ENCODE measurements around the gene U2SURP.

DNA sequence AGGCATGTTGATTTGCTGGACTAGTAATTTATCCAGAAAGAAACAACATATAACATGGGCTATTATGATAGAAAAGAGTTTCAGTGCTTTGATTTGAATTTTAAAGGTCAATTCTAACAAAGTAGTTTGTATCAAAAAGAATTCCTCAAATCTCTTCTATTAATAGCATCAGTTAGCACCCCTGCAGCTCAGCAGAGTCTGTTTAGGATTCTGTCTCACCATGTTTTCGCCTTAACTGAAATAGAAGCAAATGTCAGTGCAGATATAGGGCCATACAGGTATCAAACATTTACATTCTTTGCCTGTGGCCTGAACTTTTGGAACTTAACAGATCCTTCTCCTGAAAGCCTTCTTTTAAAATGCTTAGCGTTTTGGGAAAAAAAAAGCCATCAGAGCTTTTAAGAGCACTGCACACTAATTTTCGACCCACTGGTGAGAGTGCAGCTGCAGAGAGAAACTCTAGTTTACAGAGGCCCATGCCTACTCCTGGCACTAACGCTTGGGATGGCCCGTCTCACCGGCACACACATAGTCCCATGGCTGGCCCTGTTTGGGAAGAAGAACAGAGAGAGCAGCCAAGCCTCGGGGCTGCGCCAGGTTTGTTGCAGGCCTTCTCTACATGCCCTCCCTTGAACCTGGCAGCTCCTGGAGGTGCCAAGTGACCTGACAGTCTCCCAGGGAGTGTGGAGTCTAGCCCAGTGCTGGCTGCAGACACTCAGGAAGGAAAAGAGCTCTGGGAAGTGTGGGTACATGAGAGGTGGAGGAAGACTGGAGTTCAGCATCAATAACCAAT lies 28.0 kb upstream of the U2SURP start:
- TF ChIP-seq, protein P1, sequence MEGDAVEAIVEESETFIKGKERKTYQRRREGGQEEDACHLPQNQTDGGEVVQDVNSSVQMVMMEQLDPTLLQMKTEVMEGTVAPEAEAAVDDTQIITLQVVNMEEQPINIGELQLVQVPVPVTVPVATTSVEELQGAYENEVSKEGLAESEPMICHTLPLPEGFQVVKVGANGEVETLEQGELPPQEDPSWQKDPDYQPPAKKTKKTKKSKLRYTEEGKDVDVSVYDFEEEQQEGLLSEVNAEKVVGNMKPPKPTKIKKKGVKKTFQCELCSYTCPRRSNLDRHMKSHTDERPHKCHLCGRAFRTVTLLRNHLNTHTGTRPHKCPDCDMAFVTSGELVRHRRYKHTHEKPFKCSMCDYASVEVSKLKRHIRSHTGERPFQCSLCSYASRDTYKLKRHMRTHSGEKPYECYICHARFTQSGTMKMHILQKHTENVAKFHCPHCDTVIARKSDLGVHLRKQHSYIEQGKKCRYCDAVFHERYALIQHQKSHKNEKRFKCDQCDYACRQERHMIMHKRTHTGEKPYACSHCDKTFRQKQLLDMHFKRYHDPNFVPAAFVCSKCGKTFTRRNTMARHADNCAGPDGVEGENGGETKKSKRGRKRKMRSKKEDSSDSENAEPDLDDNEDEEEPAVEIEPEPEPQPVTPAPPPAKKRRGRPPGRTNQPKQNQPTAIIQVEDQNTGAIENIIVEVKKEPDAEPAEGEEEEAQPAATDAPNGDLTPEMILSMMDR (IDR thresholded peaks at IDR 0.05 in 2 of 3, conservative IDR thresholded peaks at IDR 0.05 in 1 of 3; ENCODE audit: control insufficient read depth in 2 of 3, extremely low read depth in 1 of 3, insufficient read depth in 1 of 3, low read depth in 3 of 3, low read length in 3 of 3): no peak
- TF ChIP-seq, protein P2, sequence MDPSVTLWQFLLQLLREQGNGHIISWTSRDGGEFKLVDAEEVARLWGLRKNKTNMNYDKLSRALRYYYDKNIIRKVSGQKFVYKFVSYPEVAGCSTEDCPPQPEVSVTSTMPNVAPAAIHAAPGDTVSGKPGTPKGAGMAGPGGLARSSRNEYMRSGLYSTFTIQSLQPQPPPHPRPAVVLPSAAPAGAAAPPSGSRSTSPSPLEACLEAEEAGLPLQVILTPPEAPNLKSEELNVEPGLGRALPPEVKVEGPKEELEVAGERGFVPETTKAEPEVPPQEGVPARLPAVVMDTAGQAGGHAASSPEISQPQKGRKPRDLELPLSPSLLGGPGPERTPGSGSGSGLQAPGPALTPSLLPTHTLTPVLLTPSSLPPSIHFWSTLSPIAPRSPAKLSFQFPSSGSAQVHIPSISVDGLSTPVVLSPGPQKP (IDR thresholded peaks at IDR 0.05; ENCODE audit: low read depth, low read length): no peak
- TF ChIP-seq KDM1A (IDR thresholded peaks at IDR 0.05; ENCODE audit: borderline replicate concordance): no peak
- TF ChIP-seq, protein P3, sequence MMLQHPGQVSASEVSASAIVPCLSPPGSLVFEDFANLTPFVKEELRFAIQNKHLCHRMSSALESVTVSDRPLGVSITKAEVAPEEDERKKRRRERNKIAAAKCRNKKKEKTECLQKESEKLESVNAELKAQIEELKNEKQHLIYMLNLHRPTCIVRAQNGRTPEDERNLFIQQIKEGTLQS (IDR thresholded peaks at IDR 0.05; ENCODE audit: borderline replicate concordance, extremely low read depth, low read depth, low read length): no peak
